Activated CD4-positive, alpha-beta T cell treated with anti-CD3 and anti-CD28 coated beads, Interleukin-2, amount 10 ng/mL, durations not matched to agents 7 days and 5 days (primary cell): ENCODE measurements around the gene FRAT2. TPM values are rescaled to one million over a fixed set of nuclear protein-coding genes. Genes with fewer than 3 reads are reported as not detected.

ENCODE experiments used
- CTCF ChIA-PET: fragments of 350-600 bp; sonication (Branson Sonifier 250); formaldehyde crosslinking; loops from one replicate; lab custom pipeline; 2021; ENCODE audit warnings: antibody characterized with exemption; lab: Charles Lee
- POLR2A ChIA-PET: fragments of 350-600 bp; sonication (Branson Sonifier 250); formaldehyde crosslinking; loops from one replicate; lab custom pipeline; 2021; ENCODE audit warnings: antibody characterized with exemption; lab: Charles Lee
- DNase-seq: peaks from one replicate; pipeline ENCODE4 v3.0.0-alpha.2; 2020
- H3K27ac Mint-ChIP-seq: one replicate; pipeline ENCODE4 v1.8.0; 2021; ENCODE audit warnings: mild to moderate bottlenecking, moderate library complexity, mixed read lengths
- H3K27me3 Mint-ChIP-seq: one replicate; pipeline ENCODE4 v1.8.0; 2021; ENCODE audit warnings: mixed read lengths
- H3K36me3 Mint-ChIP-seq: one replicate; pipeline ENCODE4 v1.8.0; 2021; ENCODE audit warnings: low read depth, mixed read lengths
- H3K4me1 Mint-ChIP-seq: one replicate; pipeline ENCODE4 v1.8.0; 2021; ENCODE audit warnings: mixed read lengths
- H3K4me3 Mint-ChIP-seq: one replicate; pipeline ENCODE4 v1.8.0; 2021; ENCODE audit warnings: mild to moderate bottlenecking, moderate library complexity, mixed read lengths
- H3K9me3 Mint-ChIP-seq: one replicate; pipeline ENCODE4 v1.8.0; 2021; ENCODE audit warnings: mixed read lengths
- total RNA-seq, 2 experiments: library from RNA; stranded (reverse); gene quantifications; one replicate each; pipeline ENCODE4 v1.2.3, GENCODE V29; 2021

FRAT2 gene, protein sequence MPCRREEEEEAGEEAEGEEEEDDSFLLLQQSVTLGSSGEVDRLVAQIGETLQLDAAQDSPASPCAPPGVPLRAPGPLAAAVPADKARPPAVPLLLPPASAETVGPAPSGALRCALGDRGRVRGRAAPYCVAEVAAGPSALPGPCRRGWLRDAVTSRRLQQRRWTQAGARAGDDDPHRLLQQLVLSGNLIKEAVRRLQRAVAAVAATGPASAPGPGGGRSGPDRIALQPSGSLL
- total RNA-seq = 10 to 100 TPM in 1 of 2 experiments, 1 to 10 TPM in 1; 9.0 to 10.7 TPM

DNA sequence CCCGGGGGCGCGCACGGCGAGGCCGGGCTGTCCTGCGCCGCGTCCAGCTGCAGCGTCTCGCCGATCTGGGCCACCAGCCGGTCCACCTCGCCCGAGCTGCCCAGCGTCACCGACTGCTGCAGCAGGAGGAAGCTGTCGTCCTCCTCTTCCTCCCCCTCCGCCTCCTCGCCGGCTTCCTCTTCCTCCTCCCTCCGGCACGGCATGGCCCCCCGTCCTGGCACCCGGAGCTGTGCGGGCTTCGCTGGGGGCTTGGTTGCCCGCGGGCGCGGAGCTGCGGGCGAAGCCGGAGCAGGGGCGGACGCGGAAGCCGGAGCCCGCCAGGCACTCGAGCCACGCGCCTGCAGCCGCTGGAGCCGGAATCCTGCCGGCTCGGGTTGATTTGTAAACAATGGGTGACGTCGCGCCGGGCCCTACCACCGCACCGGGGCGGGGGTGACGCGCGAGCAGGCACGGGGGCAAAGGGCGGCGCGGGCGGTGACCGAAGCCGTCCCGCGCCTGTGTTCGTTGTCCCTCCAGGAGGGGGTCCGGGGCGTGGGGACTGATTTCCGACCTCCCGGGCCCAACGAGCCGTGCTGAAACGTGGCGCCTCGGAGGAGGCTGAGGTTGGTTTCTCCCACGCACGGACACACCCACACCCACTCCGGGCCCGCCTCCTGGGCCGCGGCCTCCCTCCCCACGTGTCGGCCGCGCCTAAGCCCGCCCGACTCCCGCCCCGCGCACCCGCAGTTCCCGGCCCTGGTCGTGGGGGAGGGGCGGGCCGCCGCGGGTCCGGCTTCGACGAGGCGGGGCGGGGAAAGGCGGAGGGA lies at the start of gene FRAT2:
FRAT2 (minus strand) TSS at position 360 of the 806 bp plus-strand sequence; CDS start at position 203, 157 bp downstream.
- Mint-ChIP-seq H3K4me3 (peak within 1 kb of the TSS; percentile 83), H3K4me1 (peaks cover 33% of the 10 kb centered on the region), H3K27me3 (peaks cover 21% of the 10 kb centered on the region), H3K36me3 (peaks cover 24% of the 10 kb centered on the region), H3K27ac (peak within 1 kb of the TSS; percentile 91), H3K9me3 (no peaks in the 10 kb centered on the region)
- ChIA-PET POLR2A (no interaction called here), CTCF (interaction anchor here (0.7 to 1.3 kb wide), 2 partner anchors 15 to 18 kb away, joined by 3 read pairs; partner anchors contain the start of gene FRAT1)
- DNase-seq = peak; percentile 87

DNA sequence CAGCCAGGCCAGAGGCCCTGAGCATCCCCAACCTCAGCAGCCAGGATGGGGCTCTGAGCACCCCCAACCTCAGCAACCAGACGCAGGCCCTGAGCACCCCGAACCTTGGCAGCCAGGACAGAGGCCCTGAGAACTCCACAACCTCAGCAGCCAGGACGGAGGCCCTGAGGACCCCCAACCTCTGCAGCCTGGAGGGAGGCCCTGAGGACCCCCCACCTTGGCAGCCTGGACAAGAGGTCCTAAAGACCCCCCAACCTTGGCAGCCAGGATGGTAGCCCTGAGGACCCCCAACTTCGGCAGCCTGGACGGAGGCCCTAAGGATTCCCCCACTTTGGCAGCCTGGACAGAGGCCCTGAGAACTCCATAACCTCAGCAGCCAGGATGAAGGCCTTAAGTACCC lies 49.6 kb upstream of the FRAT2 start:
- Mint-ChIP-seq H3K36me3 (peaks cover 18% of the 10 kb centered on the region), H3K27me3 (no peaks in the 10 kb centered on the region), H3K9me3 (no peaks in the 10 kb centered on the region), H3K27ac (no peak overlapping the region), H3K4me1 (no peaks in the 10 kb centered on the region), H3K4me3 (no peak overlapping the region)
- POLR2A ChIA-PET = no interaction called here
- CTCF ChIA-PET = no interaction called here
- DNase-seq = no peak

DNA sequence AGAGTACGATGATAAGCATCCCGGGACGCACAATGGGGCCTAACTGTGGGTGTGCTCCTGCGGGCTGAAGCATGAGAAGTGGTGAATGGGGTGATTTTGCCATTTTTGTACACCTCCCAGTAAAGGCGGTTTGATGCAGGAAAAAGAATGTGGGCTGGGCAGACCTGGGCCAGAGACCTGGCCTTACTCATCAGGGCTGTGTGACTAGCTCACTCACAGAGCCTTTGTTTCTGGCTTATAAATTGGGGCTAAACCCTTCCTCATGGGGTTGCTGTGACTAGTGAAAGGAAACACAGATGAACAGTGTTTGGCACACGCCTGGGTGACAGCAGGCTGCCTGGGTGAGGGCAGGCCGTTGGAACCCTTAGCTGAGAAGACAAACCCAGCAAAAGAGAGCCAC lies 48.6 kb upstream of the FRAT2 start:
- Mint-ChIP-seq H3K27ac (no peak overlapping the region), H3K4me3 (no peak overlapping the region), H3K36me3 (peaks cover 11% of the 10 kb centered on the region), H3K9me3 (no peaks in the 10 kb centered on the region), H3K27me3 (no peaks in the 10 kb centered on the region), H3K4me1 (no peaks in the 10 kb centered on the region)
- DNase-seq = no peak
- CTCF ChIA-PET = no interaction called here
- POLR2A ChIA-PET = no interaction called here

DNA sequence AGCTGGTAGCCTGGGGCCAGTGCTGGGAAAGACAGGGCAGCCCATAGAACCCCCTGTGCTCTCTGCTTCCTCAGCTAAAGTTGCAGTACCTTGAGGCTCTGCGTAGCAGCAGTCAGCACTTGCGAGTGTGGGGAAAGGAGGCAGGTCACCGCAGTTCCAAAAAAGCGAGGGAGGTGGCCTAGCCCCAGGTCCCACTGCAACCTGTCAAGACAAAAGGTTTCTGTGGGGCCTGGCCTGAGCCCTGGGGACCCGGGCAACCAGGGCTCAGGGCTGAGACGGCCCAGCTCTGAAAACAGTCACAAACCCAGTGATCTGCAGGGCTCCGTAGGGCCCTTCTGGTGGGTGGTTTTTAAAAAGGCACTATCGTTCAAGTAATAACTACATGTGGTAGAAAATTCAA lies 47.1 kb upstream of the FRAT2 start:
- Mint-ChIP-seq H3K27ac (no peak overlapping the region), H3K36me3 (peaks cover 4% of the 10 kb centered on the region), H3K9me3 (no peaks in the 10 kb centered on the region), H3K4me3 (no peak overlapping the region), H3K27me3 (no peaks in the 10 kb centered on the region), H3K4me1 (peaks cover under 1% of the 10 kb centered on the region)
- CTCF ChIA-PET = interaction anchor here (1.3 kb wide), 1 partner anchor 11 kb away, joined by 3 read pairs; no protein-coding TSS in a partner anchor
- no peak for DNase-seq
- POLR2A ChIA-PET = no interaction called here

DNA sequence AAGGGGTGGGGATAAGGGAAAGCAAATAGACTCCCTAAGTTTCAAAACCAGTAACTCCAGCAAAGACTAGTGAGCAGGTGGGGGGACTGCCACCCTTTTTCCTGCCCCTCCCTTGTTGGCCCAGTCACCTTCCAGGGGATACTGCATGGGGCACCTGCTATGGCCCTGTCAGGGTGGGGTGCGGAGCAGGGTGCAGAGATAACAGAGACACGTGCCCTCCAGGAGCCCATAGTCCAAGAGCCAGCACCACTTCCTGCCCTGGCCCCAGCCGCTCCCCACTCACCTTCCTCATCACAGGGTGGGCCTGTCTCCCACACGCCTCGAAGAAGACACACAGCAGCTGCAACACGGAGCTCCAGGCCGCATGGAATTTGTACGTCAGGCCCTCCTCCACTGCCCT lies 46.0 kb upstream of the FRAT2 start:
- Mint-ChIP-seq H3K36me3 (peaks cover 7% of the 10 kb centered on the region), H3K9me3 (no peaks in the 10 kb centered on the region), H3K27me3 (no peaks in the 10 kb centered on the region), H3K27ac (peak overlapping the region; percentile 19), H3K4me1 (peaks cover 3% of the 10 kb centered on the region), H3K4me3 (no peak overlapping the region)
- no peak for DNase-seq
- ChIA-PET CTCF (interaction anchor here (1.3 kb wide), 1 partner anchor 12 kb away, joined by 3 read pairs; no protein-coding TSS in a partner anchor), POLR2A (no interaction called here)

DNA sequence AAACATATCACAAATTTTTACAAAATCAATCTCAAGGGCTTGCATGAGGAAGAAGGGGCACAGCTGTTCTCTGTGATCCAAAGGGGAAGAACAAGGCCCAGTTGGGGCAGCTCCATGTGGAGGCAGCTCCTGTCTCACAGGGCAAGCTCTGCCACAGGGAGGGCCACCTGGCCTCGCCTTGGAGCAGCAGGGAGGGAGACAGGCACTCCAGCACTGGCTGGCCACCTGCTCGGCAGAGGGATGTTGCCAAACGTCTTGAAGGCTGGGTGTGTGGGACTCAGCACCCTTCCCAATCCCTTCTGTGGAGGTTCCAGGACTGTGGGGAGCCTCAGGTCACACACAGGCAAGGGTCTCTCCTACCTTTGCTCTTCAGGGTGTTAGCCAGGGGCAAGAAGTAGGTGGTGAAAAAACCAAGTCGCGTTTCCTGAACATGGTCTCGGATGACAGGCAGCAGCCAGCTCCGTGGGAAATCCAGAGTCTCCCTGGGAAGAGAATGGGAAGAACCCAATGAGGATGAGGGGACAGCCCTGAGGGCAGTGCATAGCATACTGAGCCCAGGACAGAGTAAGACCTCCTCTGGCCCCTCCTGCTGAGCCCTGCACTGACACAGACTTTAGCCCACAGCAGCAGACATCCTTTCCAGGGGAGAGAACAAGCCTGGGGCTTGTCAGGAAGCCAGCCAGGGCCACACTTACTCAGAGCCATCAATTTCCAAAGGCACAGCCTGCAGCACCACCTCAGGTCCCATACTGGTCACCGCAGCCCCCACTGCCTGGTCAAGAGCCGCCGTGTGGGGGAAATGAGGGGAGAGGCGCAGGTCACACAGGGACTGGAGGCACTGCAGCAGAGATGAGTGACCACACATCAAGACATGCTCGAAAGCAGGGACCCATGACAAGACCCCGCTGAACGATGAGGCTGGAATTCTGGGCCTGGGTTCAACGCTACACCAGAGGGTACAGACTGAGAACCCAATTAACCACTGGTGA lies 44.7 kb upstream of the FRAT2 start:
- ChIA-PET POLR2A (no interaction called here), CTCF (interaction anchor here (1.3 kb wide), 1 partner anchor 18 kb away, joined by 3 read pairs; no protein-coding TSS in a partner anchor)
- Mint-ChIP-seq H3K36me3 (peaks cover 7% of the 10 kb centered on the region), H3K27me3 (no peaks in the 10 kb centered on the region), H3K27ac (peak overlapping the region; percentile 50), H3K4me1 (peaks cover 3% of the 10 kb centered on the region), H3K9me3 (no peaks in the 10 kb centered on the region), H3K4me3 (no peak overlapping the region)
- DNase-seq = no peak

DNA sequence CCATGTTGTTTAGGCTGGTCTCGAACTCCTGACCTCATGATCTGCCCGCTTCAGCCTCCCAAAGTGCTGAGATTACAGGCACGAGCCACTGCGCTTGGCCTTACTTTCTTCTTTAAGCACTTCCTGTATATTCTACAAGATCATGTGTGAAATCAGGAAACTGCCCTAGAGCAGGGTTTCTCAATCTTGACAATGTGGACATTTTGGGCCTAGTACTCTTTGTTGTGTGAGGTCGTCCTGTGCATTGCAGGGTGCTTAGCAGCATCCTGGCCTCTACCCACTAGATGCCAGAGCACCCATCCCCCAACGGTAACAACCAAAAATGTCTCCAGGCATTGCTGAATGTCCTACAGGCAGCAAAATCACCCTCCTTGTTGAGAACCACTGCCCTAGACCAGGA lies 41.9 kb upstream of the FRAT2 start:
- Mint-ChIP-seq H3K4me3 (no peak overlapping the region), H3K36me3 (peaks cover 8% of the 10 kb centered on the region), H3K27me3 (no peaks in the 10 kb centered on the region), H3K4me1 (peaks cover 3% of the 10 kb centered on the region), H3K9me3 (no peaks in the 10 kb centered on the region), H3K27ac (no peak overlapping the region)
- DNase-seq = no peak
- ChIA-PET CTCF (no interaction called here), POLR2A (no interaction called here)

DNA sequence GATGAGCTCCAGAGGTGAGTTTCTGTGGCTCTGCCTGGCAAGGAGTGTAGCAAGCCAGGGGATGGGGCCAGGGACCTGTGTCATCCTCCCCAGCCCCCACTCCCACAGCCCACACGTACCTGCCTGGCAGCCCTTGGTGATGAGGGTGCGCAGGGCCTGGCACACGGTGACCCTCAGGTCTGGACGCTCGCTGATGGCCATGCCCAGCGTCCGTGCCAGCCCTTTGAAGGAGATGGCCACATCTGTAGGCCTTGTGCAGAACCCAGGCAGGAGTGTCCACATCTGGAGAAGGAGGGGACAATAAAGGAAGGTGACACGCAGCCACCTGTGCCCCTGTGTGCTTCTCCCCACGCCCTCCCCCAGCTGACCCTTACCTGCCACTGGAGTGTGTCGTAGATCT lies 38.9 kb upstream of the FRAT2 start:
- ChIA-PET CTCF (interaction anchor here (1.3 to 2.0 kb wide), 2 partner anchors 14 to 19 kb away, joined by 3 to 7 read pairs; no protein-coding TSS in a partner anchor), POLR2A (interaction anchor here (0.5 kb wide), 1 partner anchor 430 kb away, joined by 3 read pairs; no protein-coding TSS in a partner anchor)
- Mint-ChIP-seq H3K27me3 (no peaks in the 10 kb centered on the region), H3K9me3 (no peaks in the 10 kb centered on the region), H3K36me3 (peaks cover 5% of the 10 kb centered on the region), H3K4me1 (peaks cover 3% of the 10 kb centered on the region), H3K27ac (no peak overlapping the region), H3K4me3 (no peak overlapping the region)
- DNase-seq = no peak

DNA sequence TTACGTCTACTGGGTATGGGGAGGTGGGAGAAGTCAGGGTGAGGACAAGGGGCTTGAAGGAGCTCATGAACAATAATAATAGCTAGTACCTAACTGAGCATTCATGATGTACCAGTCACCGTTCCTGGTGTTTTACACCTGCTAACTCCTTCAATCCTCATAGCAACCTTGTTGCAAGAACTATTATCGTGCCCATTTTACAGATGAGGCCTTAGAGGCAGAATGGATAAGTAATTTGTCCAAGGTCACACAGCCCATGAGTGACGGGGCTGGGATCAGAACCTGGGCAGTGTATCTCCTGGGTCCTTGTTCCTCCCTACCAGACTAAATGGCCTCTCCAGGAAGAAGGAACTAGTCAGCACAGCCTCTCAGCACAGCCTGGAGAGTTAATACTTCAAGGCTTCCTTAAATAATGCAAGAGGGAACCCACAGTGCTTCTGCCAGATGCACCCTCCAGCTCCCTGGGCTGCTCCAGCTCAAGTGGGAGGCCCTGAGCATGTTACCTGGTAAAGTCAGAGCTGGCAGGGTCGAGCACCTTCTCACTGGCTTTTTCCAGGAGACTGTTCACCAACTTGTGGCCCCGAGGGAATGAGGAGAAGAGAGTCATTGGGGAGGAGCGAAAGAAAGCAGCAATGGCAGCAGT lies 37.8 kb upstream of the FRAT2 start:
- ChIA-PET CTCF (interaction anchor here (1.1 to 2.4 kb wide), 5 partner anchors 13 to 28 kb away, joined by 3 to 10 read pairs (median 4); no protein-coding TSS in a partner anchor), POLR2A (no interaction called here)
- Mint-ChIP-seq H3K4me1 (peaks cover 3% of the 10 kb centered on the region), H3K27ac (no peak overlapping the region), H3K27me3 (no peaks in the 10 kb centered on the region), H3K36me3 (peaks cover 7% of the 10 kb centered on the region), H3K4me3 (no peak overlapping the region), H3K9me3 (no peaks in the 10 kb centered on the region)
- DNase-seq = no peak

DNA sequence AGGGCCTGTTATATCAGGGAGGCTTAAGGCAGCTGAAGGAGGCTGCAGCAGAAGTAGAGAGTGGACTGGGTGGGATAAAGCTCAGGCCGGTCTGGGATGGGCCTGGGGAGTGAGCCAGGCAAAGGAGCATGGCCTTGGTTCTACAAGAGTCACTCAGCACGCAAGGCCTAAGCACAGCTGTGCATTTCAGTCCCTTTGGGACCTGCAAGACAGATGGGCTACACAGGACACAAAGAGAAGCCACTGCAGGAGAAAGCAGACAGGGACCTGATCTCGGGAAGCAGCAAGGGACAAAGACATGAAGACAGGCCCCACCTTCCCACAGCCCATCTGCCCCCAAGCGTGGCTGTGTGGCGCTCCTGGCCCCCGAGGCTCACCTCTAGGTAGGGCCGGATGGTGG lies 37.2 kb upstream of the FRAT2 start:
- Mint-ChIP-seq H3K9me3 (no peaks in the 10 kb centered on the region), H3K36me3 (peaks cover 8% of the 10 kb centered on the region), H3K27me3 (no peaks in the 10 kb centered on the region), H3K4me3 (no peak overlapping the region), H3K4me1 (peaks cover 3% of the 10 kb centered on the region), H3K27ac (no peak overlapping the region)
- no peak for DNase-seq
- ChIA-PET CTCF (interaction anchor here (0.7 to 2.4 kb wide), 4 partner anchors 12 to 28 kb away, joined by 3 to 10 read pairs (median 5); no protein-coding TSS in a partner anchor), POLR2A (no interaction called here)

DNA sequence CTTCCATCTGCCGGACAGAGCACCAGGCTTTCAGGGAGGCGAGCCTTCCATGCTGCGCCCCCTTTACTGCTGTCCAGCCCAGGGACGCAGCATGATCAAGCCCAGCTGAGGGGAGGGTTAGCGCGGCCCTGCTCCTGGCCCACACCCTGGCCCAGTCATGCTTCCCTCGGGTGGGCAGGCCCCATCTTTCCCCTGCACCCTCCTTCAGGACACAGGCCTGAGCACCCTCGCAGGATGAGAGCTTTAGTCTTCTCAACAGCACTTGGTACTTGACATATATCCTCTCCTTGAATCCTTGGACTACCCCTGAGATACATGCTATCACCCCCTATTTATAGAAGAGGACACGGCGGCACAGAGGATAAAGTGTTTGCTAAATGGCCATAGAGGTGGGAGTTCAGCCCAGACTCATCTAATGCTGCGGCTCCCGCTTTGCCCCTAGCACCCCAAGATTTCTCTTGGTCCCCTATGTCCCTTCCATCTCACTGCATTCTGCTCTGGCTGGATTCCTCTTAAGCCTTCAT lies 32.7 kb upstream of the FRAT2 start:
- ChIA-PET CTCF (interaction anchor here (0.8 kb wide), 1 partner anchor 9 kb away, joined by 4 read pairs; no protein-coding TSS in a partner anchor), POLR2A (no interaction called here)
- Mint-ChIP-seq H3K4me3 (no peak overlapping the region), H3K9me3 (no peaks in the 10 kb centered on the region), H3K27me3 (no peaks in the 10 kb centered on the region), H3K36me3 (peaks cover 11% of the 10 kb centered on the region), H3K27ac (no peak overlapping the region), H3K4me1 (no peaks in the 10 kb centered on the region)
- no peak for DNase-seq
